Esophagus muscularis mucosa (tissue), 4 donors: ENCODE data around the gene JUND. TPM values are rescaled to one million over a fixed set of nuclear protein-coding genes. Genes with fewer than 3 reads are reported as not detected.

ENCODE experiments used
- DNase-seq: peaks from one replicate; pipeline ENCODE4 v3.0.0-alpha.2; 2017; ENCODE audit errors: extremely low spot score
- H3K27ac ChIP-seq, 4 donors: fragments of 200-600 bp; sonication (generic); replicated peaks in 1 of 4; 1 replicate in 3 of 4; 2 replicates in 1 of 4; pipeline ENCODE4 v1.5.1; 2016 to 2019; ENCODE audit warnings: mild to moderate bottlenecking in 1 of 4
- H3K27me3 ChIP-seq, 4 donors: fragments of 200-600 bp; sonication (generic); one replicate each; pipeline versions ENCODE4 v1.5.1 to v1.6.0; 2016 to 2019
- H3K36me3 ChIP-seq, 4 donors: fragments of 200-600 bp; sonication (generic); one replicate each; pipeline ENCODE4 v1.5.1; 2016 to 2019
- H3K4me1 ChIP-seq, 4 donors: fragments of 200-600 bp; sonication (generic); one replicate each; pipeline ENCODE4 v1.5.1; 2016 to 2019
- H3K4me3 ChIP-seq, 4 donors: fragments of 200-600 bp; sonication (generic); 1 replicate in 2 of 4; 2 replicates in 2 of 4; pipeline ENCODE4 v1.5.1; 2016 to 2019; ENCODE audit warnings: mild to moderate bottlenecking in 4 of 4, moderate library complexity in 1 of 4
- H3K9me3 ChIP-seq, 4 donors: fragments of 200-600 bp; sonication (generic); 1 replicate in 3 of 4; 2 replicates in 1 of 4; pipeline ENCODE4 v1.5.1; 2016 to 2019
- EP300 ChIP-seq: sonication (generic); formaldehyde crosslinking; IDR thresholded peaks from one replicate; pipeline ENCODE4 v1.6.1; 2017; ENCODE audit warnings: antibody characterized with exemption
- POLR2A ChIP-seq: fragments of 450-650 bp; IDR thresholded peaks from one replicate; pipeline ENCODE4 v1.6.1; 2017; ENCODE audit warnings: antibody characterized with exemption, moderate library complexity, mild to moderate bottlenecking, low read depth
- POLR2AphosphoS5 ChIP-seq, 2 donors: sonication (generic); formaldehyde crosslinking; IDR thresholded peaks; one replicate each; pipeline ENCODE4 v1.6.1; 2017; ENCODE audit warnings: antibody characterized with exemption in 2 of 2
- WGBS: methylation state at CpG from one replicate; pipeline ENCODE4 v1.1.5; 2018; 5-methylcytosine and 5-hydroxymethylcytosine counted together
- intact Hi-C: fragments of 100-400 bp; cut with DNase I; formaldehyde crosslinking; loops from one replicate; pipeline ENCODE4 v1.15.1; 2023
- total RNA-seq, 4 donors: library from RNA; depleted of rRNA; stranded (reverse); fragments of >200 nt; gene quantifications; one replicate each; pipeline versions ENCODE4 v1.1.0 to v1.2.1, GENCODE V29; 2016
- TF ChIP-seq, protein P1 (sequence below), 3 experiments: fragments of 200-600 bp in 2 of 3; fragments of 450-650 bp in 1 of 3; sonication (generic) in 2 of 3; IDR thresholded peaks; one replicate each; pipeline ENCODE4 v1.5.1; 2017 to 2019; ENCODE audit warnings: antibody characterized with exemption in 3 of 3, mild to moderate bottlenecking in 2 of 3, moderate library complexity in 1 of 3

Gene JUND
- total RNA-seq, 4 donors from 2014 or later, result 325 to 457 (median 403) TPM

DNA sequence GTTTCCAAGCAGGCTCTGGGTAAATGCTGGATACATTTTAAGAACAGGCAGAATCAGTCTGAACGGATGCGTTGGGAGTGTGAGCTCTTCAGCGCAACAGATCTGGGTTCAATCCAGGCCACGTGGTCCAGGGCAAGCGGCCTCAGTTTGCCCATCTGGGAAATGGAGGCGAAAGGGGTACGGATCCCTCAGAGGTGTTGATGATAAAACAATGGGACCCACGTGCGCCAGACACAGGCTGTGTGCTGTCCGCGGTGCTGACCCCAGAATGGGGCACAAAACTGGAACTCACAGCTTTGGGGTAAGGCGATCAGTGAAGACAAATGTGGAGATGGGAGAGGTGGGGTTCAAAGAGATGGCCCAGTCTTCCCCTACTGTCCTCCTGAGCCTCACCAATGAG lies 42.1 kb downstream of the JUND start:
- Histone ChIP-seq H3K27me3 (peaks cover 0 to 52% (median 3%) of the 10 kb centered on the region in 4 donors), H3K36me3 (no peaks in the 10 kb centered on the region), H3K4me1 (no peaks in the 10 kb centered on the region), H3K9me3 (no peaks in the 10 kb centered on the region), H3K27ac (no peak overlapping the region), H3K4me3 (no peak overlapping the region)
- TF ChIP-seq POLR2AphosphoS5 (IDR thresholded peaks at IDR 0.05), result no peak
- no peak for DNase-seq
- WGBS, result 25% methylated on average over 10 of the region's 12 CpGs
- intact Hi-C loops, result no loop called here

DNA sequence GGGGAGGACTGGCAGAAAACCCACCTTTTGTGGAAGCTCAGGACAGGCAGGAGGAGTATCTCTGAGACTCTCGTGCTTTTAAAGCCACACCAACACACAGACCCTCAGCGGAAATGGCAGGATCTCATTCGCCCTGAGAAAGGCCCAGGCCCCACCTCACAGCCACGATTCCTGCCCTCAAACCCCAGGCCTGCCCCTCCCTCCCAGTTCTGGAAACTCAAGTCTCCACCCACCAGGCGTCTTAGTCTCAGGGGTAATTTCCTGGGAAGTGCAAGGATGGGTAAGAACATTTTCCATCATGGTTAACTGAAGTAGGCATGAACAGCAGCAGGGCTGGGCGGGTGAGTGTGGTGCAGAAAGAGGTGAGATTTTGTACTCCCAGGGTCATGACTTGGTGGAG lies 47.2 kb downstream of the JUND start:
- H3K27me3 ChIP-seq, result peaks cover 7 to 90% (median 27%) of the 10 kb centered on the region in 4 donors
- WGBS, result 52% methylated on average over 6 of the region's 6 CpGs
- peaks cover 0 to 13% (median 10%) of the 10 kb centered on the region in 4 donors for H3K9me3 ChIP-seq
- peaks cover 0 to 13% (median 8%) of the 10 kb centered on the region in 4 donors for H3K4me1 ChIP-seq
- H3K27ac ChIP-seq, result no peak overlapping the region
- DNase-seq, result no peak
- H3K4me3 ChIP-seq, result no peak overlapping the region
- TF ChIP-seq EP300, result no peak
- TF ChIP-seq, protein P1, sequence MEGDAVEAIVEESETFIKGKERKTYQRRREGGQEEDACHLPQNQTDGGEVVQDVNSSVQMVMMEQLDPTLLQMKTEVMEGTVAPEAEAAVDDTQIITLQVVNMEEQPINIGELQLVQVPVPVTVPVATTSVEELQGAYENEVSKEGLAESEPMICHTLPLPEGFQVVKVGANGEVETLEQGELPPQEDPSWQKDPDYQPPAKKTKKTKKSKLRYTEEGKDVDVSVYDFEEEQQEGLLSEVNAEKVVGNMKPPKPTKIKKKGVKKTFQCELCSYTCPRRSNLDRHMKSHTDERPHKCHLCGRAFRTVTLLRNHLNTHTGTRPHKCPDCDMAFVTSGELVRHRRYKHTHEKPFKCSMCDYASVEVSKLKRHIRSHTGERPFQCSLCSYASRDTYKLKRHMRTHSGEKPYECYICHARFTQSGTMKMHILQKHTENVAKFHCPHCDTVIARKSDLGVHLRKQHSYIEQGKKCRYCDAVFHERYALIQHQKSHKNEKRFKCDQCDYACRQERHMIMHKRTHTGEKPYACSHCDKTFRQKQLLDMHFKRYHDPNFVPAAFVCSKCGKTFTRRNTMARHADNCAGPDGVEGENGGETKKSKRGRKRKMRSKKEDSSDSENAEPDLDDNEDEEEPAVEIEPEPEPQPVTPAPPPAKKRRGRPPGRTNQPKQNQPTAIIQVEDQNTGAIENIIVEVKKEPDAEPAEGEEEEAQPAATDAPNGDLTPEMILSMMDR (IDR thresholded peaks at IDR 0.05), result no peak
- no peak for TF ChIP-seq POLR2AphosphoS5 (IDR thresholded peaks at IDR 0.05)
- no peak for TF ChIP-seq POLR2A
- H3K36me3 ChIP-seq, result no peaks in the 10 kb centered on the region
- intact Hi-C loops, result no loop called here

DNA sequence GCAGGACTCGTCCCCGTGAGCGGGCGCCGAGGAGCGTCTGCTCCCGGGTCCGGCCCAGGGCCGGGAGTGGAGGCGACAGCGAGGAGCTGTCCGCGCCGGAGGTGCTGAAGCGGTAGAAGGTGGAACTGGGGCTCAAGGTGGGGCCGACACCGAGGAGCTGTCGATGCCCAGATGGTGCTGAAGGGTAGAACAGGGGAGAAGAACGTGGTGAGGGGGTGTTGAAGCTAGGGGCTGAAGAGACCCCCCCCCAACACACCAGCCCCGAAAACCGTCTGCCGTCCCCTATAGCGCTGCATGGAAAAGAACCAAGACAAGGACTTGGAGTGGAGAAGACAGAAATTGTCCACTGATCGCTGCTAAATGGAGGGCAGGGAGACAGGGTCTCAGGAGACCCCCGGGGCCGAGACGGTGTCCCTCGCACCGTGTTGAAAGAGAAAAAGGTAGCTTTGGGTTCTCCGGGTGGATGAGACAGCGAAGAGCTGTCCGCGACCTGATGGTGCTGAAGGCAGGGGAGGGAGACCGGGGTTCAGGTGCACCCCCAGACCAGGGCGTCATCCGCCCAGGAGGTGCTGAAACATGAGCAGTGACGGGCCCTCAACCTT lies 48.1 kb downstream of the JUND start:
- Histone ChIP-seq H3K9me3 (peaks cover 0 to 13% (median 10%) of the 10 kb centered on the region in 4 donors), H3K27me3 (peaks cover 7 to 97% (median 26%) of the 10 kb centered on the region in 4 donors), H3K36me3 (no peaks in the 10 kb centered on the region), H3K4me3 (no peak overlapping the region), H3K4me1 (peaks cover 0 to 13% (median 8%) of the 10 kb centered on the region in 4 donors), H3K27ac (no peak overlapping the region)
- intact Hi-C loops, result no loop called here
- no peak for DNase-seq
- no peak for TF ChIP-seq POLR2AphosphoS5 (IDR thresholded peaks at IDR 0.05)
- TF ChIP-seq, protein P1 (IDR thresholded peaks at IDR 0.05), result no peak
- no peak for TF ChIP-seq POLR2A
- no peak for TF ChIP-seq EP300
- 15% methylated on average over 37 of the region's 37 CpGs for WGBS

DNA sequence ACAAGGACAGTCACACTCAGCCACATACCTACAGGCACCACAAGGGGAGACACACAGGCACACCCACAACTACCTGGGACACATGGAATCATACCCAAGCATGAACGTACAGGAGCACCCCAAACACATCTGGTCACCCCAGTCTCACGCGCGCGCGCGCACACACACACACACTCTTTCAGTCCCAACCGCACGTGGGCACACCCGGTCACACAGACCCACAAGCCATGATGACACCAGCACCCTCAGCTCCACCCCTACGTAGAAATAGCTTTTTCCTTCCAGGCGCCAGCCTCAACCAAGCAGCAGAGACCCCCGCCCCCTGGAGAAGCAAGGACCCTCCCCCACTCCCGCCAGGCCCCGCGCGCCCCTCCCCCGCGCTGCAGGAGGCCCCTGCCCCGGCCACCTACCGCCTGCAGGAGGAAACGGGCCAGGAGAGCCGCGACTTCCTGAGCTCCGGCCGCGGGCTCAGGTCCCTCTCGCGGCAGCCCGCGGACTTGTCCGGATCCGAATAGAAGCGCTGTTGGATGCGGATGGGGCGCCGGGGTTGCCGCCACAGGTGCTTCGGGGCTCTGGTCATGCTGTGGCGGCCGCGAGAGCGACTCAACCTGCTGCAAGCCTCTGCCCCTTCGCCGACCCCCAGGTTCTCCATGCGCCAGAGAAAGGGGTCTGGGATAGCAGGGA lies 48.7 kb downstream of the JUND start:
- H3K27me3 ChIP-seq, result peaks cover 7 to 97% (median 26%) of the 10 kb centered on the region in 4 donors

DNA sequence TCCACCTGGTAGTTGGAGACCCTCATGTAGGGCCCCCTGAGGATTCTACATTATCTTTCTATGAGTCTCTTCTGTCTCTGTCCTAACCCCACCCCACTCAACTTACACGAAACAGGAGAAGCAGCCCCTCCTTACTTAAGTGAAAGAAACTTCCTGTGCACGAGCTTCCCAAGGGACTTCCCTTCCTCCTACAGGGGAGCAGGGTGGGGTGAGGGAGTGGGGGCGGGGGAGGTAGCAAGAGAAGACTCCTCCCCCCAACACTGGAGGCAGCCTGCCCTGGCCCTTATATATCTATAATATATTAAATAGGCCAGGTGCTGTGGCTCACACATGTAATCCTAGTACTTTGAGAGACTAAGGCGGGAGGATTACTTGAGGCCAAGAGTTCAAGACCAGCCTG lies 49.6 kb downstream of the JUND start:
- Histone ChIP-seq H3K4me1 (peaks cover 0 to 13% (median 8%) of the 10 kb centered on the region in 4 donors), H3K27me3 (peaks cover 7 to 99% (median 26%) of the 10 kb centered on the region in 4 donors), H3K27ac (no peak overlapping the region), H3K9me3 (peaks cover 0 to 13% (median 10%) of the 10 kb centered on the region in 4 donors), H3K36me3 (no peaks in the 10 kb centered on the region), H3K4me3 (no peak overlapping the region)
- no peak for TF ChIP-seq POLR2A
- TF ChIP-seq EP300, result no peak
- TF ChIP-seq, protein P1 (IDR thresholded peaks at IDR 0.05), result no peak
- TF ChIP-seq POLR2AphosphoS5 (IDR thresholded peaks at IDR 0.05), result no peak
- 36% methylated on average over 4 of the region's 4 CpGs for WGBS
- intact Hi-C loops, result no loop called here
- no peak for DNase-seq

More for the DNA sequence above, 48.7 kb downstream of the JUND start:
- DNase-seq, result no peak
- Histone ChIP-seq H3K36me3 (no peaks in the 10 kb centered on the region), H3K4me1 (peaks cover 0 to 13% (median 8%) of the 10 kb centered on the region in 4 donors), H3K4me3 (no peak overlapping the region), H3K9me3 (peaks cover 0 to 13% (median 10%) of the 10 kb centered on the region in 4 donors), H3K27ac (no peak overlapping the region)
- WGBS, result 3% methylated on average over 20 of the region's 46 CpGs
- TF ChIP-seq POLR2AphosphoS5 (IDR thresholded peaks at IDR 0.05) (no peak), POLR2A (no peak), EP300 (no peak)
- TF ChIP-seq, protein P1 (IDR thresholded peaks at IDR 0.05), result no peak
- intact Hi-C loops, result no loop called here
